NCI-H2227 treated with DMSO at 0.1 percent for 48 hours (cell line): ENCODE results near the gene PPP1R12B.
"Not testable (repeated sequence)": the region's sequence is repeated elsewhere in the genome, so short reads cannot be mapped to it uniquely, and the experiment has no call there.

Source experiments
- DNase-seq: peaks from one replicate; lab custom pipeline; 2025; lab: John Stamatoyannopoulos, UW

The PPP1R12B gene

DNA sequence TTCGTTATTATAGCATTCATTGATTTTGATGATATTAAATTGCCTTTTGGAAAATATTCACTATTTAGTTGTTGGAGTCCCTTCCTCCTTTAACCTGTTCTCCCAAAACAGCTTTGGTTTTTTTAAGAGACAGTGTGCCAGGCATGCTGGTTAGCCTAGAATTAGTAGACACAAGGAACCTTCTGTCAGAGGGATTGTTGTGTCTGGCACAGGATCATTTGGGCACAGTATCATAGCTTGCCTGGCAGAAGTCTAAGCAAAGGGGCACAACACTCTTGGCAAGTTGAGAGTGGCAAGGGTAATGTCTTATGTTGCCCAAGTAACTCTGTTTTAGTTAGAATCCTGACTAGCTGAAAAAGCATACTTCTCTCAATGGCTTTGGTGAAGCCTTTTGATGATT lies 49.9 kb downstream of the PPP1R12B start:
- DNase-seq = not testable (repeated sequence)

DNA sequence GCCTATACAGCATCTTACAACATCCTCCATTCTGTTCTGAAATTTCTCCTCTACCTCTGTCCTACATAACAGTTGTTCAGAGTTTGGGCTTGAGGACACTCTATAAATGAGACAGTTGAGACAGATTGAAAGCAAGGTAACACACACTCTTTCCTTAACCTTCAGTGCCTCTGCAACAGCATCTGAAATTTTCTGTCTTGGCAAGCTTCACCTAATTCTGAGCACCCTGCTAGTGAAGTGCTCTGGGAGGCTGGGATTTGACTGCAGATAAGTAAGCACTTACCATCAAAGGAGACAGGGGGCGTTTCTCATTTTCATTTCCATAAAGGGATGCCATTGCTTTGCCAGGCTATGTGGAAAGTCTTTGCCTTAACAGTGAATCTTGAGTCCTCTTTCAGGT lies 53.3 kb downstream of the PPP1R12B start:
- DNase-seq = not testable (repeated sequence)

DNA sequence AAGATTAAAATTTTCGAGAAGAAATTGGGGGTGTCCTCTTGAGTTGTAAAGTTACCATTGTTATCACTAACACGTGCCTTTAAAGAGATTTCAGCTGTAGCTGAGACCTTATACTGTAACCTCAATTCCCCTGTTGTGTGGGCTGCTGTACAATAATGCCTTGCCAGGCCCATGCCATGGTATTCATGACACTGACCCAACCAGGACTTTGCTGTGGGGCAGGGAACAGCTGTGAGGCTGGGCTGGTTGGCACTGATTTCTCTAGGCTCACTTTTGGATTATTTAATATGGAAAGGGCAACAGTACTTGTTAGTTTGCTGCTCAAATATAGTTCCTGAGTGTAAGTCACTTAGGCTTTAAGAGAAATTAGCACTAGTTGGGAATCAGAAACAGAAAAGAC lies 54.9 kb downstream of the PPP1R12B start:
- DNase-seq = not testable (repeated sequence)

DNA sequence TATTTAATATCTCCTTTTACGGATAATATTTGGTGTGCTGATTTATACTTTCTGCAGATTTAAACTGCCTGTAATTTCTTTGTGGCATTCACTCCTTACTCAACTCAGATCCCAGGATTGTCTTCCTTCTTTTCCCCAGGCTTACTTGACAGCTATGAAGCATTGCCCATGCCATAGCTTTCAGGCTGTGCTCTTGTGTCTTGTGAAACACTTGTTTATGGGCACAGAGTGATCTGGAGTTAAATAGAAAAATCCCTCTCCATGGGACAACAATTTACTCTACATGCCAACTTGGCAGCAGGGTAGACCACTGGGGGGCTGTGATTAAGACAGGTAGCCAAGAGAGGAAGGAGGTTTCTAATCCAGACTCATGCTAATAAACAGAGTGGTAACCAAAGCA lies 57.4 kb downstream of the PPP1R12B start:
- DNase-seq = no peak

DNA sequence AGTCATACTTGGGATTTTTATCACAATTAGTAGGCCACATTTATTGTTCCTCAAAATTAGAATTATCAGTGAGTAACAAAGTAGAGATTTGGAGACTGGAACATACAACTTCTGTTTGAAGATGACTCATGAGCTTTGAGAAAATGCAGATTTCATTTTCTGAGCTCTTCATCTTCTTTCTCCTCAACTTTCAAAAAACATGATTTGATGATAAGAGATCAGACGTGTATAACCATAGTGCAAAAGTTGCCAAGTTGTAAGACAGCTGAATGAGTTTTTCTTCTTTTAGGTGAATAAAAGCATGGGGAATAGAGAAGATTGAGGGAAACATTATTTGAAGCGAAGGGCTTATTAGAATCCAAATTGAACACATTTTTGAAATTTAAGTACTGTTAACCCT lies 58.4 kb downstream of the PPP1R12B start:
- not testable (repeated sequence) for DNase-seq

DNA sequence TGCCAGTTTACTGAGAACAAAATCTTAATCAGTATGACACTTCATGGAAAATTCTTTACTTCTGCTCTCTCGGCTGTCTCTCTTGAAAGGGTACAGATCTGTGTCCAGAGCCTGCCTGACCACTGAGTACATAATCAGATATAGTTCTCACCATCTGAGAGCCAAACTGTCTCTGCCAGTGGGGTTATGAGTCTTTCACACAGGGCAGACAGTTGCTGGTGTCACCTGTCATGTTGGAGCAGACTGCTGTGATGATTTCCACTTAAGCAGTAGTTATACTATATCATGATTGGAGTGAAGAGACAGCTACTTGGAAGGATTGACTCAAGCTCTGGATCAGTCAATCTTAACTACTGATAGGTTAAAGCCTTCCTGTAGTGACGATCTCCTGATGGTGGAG lies 58.9 kb downstream of the PPP1R12B start:
- DNase-seq = not testable (repeated sequence)

DNA sequence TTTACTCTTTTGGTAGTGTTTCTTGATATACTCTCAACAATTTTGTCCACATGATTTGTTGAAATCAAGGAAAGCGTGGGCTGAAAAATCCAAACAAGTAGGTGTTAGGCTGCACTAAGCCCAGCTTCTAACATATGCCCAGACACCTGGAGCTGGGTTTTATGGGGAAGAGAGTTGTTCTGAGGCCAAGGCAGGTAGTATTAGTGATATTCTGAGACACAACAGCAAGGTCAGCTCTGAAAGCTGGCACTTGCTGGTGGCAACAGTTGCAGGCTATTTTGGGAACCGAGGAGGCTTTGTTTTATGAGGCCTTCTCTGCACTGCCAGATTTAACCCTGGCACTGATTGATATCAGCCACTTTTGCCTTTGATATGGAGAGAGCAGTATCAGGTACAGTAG lies 61.8 kb downstream of the PPP1R12B start:
- DNase-seq = not testable (repeated sequence)

DNA sequence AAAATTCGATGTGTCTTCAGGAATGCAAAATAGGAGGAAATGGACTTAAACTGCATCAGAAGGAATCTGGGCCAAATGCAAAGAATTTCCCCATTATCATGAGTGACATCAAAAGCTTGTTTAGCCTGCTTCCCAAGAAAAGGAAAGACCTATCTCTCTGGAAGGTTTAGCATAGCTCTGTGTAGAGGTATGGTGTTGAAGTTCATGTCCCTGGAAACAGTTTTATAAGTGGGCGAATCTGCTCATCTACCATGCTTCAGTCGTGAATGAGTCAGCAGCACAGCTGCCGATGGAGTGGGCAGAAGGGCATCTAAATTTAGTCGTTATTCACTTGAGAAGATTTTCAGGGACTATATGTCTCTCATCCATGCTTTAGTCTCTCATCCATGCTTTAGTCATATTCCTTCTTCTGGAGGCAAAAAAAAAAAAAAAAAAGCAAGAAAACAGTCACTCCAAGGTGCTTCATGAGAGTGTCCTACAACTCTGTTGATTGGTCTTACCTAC lies 62.4 kb downstream of the PPP1R12B start:
- DNase-seq = not testable (repeated sequence)

DNA sequence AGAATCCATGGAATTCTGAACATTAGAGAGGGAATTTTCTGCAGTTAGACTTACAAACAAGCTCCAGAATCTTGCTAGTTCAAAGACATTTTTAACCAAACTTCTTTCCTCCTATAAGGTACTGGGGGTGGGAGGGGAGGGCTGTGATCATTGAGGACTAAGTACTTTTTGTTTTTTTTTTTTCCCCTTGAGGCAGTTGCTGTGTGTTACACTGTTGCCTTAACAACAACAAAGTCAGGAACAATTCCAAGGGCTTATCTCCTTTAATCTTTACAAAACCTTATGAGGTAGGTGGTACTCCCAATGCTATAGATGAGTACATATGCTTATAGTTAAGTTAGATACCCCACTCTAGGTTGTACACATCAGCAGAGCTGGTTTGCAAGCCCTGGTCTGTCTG lies 62.9 kb downstream of the PPP1R12B start:
- no peak for DNase-seq

DNA sequence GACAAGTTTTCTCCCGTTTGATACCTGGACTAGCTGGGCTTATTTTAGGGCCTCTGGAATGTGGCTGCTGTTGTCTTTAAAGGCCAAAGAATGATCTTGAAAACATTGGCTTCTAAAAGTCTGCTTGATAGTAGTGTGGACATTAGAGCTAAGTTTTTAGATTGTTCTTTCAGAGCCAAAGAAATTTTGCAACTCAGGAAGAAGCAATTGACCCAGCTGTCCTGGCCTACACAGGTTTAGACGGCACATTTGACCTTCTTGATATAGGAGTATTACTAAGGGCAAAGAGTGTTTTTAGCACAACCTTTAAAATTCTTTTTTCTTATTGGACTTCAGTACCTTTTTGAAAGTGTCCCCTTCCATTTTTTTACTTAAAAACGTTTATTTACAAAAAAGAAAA lies 63.9 kb downstream of the PPP1R12B start:
- DNase-seq = not testable (repeated sequence)

DNA sequence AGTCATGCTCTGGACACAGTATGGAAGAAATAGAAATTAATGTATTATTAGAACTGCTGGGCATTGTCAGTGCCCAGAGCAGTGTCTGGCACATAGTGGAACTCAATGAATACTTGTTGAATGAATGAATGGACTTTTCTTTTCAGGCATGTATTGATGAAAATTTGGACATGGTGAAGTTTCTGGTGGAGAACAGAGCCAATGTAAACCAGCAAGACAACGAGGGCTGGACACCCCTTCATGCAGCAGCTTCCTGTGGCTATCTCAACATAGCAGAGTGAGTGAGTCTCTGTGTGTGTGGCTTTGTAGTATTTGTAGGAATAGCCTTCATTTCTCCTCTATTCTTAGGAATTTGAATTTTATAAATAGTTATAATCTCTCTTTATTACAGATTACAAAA lies 68.1 kb downstream of the PPP1R12B start:
- no peak for DNase-seq

DNA sequence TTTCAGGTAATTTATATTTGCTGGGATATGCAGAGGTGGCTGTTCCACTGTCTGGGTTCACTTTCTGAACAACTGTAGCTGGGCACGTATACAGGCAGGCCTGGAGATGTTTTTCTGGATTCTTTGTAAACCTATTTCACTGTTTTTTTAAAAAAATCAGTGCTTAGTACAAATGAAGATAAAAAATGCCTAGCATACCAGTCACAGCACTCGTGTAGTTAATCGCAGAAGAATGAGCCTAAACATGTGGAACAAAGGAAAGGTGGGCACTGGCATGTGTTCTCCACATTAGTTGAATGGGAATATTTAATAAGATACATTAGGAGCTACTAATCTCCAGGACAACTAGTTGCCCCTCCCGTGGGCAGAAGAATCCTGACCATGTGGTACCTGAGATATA lies 68.6 kb downstream of the PPP1R12B start:
- DNase-seq = not testable (repeated sequence)

DNA sequence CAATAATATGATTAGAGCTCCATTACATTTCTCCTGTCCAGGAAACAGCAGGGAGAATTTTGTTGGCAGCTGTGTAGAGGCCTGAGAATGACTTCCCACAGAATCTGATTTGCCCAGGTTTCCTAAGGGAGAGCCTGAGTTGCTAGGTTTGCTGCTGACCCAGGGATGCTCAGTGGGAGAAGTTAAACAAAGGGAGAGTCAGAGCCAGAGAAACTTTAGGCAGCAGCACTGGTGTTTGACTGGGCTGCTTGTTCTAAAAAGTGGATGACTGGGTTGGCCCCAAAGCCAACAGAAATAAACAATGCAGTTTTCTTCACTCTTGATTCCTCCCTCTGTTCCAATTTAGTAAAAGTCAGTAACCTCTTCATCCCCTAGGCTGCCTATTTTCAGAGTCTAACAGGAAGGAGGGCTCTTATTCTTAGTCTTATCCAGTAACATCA lies 69.3 kb downstream of the PPP1R12B start:
- DNase-seq = not testable (repeated sequence)

DNA sequence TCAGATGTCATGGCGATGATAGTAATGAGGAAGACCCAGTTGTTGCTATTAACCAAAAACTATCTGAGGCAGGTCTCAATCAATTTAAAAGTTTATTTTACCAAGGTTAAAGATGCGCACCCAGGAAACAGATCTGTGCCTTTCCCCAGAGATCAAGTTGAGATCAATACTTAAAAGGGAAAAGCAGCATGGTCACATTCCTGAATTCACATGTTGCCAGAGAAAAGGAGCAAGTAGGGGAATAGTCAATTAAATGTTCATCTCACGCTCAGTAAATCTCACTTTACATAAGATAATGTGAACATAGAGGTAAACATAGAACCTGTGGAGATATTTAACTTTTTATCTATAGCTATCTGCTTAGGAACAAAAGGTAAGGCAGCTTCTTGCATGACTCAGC lies 71.2 kb downstream of the PPP1R12B start:
- not testable (repeated sequence) for DNase-seq

DNA sequence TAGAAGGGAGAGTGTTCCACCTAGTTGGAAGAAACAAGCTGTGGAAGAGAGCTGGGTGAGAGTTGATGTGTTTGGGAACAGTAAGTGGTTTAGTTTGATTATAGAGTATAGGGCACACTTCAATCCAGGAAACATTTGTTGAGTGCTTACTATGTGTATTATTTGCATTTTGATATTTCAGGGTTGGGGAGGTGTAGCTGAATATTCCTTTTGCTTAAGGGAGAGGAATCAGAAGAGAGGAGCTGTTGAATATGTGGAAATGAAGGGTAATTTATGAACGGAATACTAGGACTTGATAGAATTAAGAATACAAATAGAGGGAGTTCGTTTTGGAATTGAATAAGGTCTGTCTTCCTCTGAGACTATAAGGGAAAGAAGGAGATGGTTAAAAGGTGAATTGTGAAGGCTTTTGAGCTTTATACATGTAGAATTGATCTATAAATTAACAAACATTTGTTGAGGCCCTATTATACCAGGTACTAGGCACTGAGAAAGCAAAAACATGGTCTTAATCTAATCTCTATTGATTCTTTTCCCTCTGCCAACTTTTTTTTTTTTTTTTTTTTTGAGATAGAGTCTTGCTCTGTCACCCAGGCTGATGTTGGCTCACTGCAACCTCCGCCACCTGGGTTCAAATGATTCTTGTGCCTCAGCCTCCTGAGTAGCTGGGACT lies 72.1 kb downstream of the PPP1R12B start:
- DNase-seq = not testable (repeated sequence)

DNA sequence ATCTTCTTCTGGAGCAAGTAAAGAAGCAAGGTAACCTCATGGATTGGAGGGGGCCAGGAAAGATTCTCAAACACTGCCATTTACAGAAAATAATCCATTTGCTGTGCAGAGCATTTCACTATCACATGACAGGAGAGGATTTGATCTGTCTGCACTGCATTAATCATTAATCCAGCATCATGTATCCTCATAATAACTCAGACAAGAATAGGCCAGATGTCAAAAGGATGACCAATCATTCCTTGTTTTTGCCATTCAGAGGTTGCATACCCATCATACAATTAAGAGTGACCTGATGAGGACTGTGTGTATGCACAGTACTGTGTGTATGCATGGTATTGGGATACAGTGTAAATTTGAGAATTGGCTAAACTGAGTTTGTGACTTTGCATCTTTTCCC lies 74.2 kb downstream of the PPP1R12B start:
- DNase-seq = not testable (repeated sequence)

DNA sequence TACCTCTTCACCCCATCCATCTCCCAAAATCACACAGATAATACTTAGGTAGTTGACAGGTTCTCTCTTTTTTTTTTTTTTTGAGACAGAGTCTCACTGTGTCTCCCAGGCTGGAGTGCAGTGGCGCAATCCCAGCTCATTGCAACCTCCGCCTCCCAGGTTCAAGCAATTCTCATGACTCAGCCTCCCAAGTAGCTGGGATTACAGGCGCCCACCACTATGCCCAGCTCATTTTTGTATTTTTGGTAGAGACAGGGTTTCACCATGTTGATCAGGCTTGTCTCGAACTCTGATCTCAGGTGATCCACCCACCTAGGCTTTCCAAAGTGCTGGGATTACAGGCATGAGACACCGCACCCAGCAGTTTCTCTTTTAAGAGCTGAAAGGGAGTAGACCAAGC lies 75.8 kb downstream of the PPP1R12B start:
- DNase-seq = not testable (repeated sequence)

DNA sequence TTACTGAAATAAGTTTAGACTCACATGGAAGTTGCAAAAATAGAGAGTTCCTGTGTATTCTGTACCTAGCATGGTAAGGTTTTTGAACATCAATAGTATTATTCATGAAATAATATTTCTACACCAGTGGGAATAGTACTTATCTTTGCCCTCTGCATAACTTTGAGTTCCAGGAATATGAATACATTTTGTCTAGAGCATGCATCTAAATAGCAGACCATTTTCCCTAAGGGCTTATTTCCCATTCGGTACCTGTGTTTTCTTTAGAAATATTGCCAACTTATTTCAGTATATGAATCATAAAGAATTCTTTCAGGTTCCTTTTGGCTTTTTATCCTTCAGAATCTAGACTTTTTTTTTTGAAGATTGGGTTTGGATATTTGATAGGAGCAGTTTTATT lies 81.6 kb downstream of the PPP1R12B start:
- DNase-seq = not testable (repeated sequence)

DNA sequence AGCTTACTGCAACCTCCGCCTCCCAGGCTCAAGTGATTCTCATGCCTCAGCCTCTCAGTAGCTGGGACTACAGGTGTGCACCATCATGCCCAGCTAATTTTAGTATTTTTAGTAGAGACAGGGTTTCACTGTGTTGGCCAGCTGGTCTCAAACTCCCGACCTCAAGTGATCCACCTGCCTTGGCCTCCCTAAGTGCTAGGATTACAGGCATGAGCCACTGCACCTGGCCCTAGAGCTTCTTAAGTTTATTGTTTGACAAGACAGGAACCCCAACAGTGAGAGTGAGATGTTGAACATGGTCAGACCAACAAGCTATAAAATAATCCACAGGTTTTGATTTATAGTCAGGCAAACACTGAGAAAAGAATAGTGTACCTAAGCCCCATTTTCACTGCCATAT lies 83.8 kb downstream of the PPP1R12B start:
- DNase-seq = not testable (repeated sequence)

DNA sequence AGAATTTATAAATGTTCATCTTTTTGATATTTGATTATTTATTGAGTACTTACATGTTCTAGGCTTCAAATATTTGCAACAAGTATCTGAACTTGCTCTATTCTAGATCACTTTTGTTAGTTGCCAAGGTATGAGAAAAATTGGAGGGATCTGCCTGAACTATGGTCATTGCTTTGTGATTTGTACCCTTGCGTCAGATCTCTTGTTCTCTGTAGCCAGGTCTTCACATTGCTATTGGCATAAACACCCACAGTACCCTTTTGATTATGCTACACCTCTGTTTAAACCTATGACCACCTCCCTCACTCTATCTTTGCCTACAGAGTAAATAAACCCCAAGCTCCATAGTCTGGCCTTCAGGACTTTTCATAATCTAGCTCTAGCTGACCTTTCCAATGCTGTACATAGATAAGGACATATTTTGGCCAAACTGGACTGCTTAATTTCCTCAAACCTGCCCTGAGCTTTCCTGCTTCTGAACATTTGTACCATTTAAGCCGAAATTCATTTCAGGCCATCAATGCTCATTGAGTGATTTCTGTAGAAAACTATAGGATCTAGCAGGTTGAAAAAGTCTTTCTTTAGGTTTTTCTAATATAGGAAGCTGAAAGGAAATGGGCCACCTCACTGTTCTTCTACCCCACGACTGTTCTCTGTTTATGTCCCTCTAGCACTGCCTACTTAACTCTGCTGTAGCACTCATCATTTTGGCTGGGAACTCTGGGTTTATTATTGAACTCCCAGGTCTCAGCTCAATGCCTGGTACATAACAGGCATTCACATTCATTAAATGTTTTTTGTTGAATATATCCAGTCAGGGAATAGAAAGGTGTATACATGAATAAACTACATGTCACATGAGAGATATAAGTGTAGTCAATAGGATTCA lies 84.9 kb downstream of the PPP1R12B start:
- no peak for DNase-seq

DNA sequence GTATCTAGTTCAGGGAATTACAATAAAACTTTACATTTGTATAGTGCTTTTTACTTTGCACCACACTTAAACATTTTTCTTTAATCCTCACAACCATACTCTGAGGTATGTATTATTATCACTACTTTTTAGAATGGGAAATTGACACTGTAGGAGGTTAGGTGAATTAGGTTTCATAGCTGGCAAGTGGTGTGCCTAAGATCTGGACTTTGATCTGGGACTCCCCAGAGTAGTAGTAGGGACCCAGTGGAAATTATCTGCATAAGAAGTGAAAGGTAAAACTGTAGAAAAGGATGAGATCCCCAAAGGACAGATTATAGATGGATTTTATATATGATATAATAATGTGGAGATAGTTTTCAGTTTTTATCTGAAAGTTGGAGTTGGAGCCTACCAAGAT lies 85.6 kb downstream of the PPP1R12B start:
- DNase-seq = no peak

DNA sequence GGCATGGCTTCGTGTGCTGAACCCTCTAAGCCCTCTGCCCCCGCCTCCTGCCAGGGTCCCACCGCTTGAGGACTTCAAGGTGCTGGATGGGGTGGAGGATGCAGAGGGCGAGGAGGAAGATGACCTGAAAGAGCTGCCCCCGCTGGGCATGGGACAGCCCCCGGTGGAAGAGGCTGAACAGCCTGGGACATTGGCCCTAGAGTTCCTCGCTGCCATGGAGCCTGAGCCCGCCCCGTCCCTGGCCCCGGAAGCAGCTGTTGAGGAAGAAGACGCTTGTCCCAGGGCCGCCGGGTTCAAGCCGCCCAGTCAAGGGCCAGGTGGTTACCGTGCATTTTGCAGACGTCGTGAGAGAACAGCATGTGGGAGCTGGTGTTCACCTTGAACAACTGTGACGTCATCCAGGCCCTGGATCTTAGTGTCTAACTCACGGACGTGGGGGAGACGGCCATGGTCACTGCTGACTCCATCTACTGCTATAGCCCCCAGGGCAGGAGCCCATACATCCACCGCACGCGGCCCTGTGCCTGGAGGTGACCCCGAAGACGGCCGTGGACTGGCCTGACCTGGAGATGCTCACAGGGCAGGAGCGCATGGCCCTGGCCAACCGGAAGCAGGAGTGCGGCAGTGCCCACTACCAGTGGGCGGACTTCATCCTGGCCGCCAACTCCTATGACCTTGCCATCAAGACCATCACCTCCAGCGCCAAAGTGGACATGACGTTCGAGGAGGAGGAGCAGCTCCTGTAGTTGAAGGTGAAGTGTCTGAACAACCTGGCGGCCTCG lies 90.1 kb downstream of the PPP1R12B start:
- DNase-seq = no peak
